Brain microvascular endothelial cell (primary cell): ENCODE results near the gene VCX2.
"Not testable (repeated sequence)": the region's sequence is repeated elsewhere in the genome, so short reads cannot be mapped to it uniquely, and the experiment has no call there.

Source experiments
- DNase-seq: peaks from one replicate; pipeline ENCODE4 v3.0.0-alpha.2; 2020
- H3K27ac ChIP-seq: fragments of 250-450 bp; sonication (Bioruptor Pico); 2 replicates; pipeline ENCODE4 v1.5.1; 2020; ENCODE audit warnings: mild to moderate bottlenecking, moderate library complexity
- H3K27me3 ChIP-seq: fragments of 250-450 bp; sonication (Bioruptor Pico); replicated peaks from 2 replicates; pipeline ENCODE4 v1.5.1; 2020; ENCODE audit warnings: mild to moderate bottlenecking
- H3K36me3 ChIP-seq: fragments of 250-450 bp; sonication (Bioruptor Pico); replicated peaks from 2 replicates; pipeline ENCODE4 v1.5.1; 2020; ENCODE audit warnings: mild to moderate bottlenecking
- H3K4me3 ChIP-seq: 2 replicates; pipeline ENCODE4 v1.5.1; 2011; ENCODE audit warnings: low read depth, mild to moderate bottlenecking, control low read depth, low read length, moderate library complexity
- in situ Hi-C: cut with HindIII; loops from 2 replicates; pipeline ENCODE4 v1.10.0; 2017; ENCODE audit warnings: low sequenced_read_pairs, low pct_ligation_motif_present
- TF ChIP-seq, protein P1 (sequence below): IDR thresholded peaks from 2 replicates; pipeline ENCODE4 v1.5.1; 2011; ENCODE audit warnings: low read depth, mild to moderate bottlenecking, moderate library complexity, low read length, control low read depth, inconsistent platforms; ENCODE audit errors: missing control alignments

Gene VCX2

GRCh38 chrX:8126648-8127047 is 44.4 kb downstream of the VCX2 start:
- in situ Hi-C loops: no loop called here
- no peak overlapping the region for H3K4me3 ChIP-seq
- H3K36me3 ChIP-seq: no peaks in the 10 kb centered on the region
- TF ChIP-seq, protein P1, sequence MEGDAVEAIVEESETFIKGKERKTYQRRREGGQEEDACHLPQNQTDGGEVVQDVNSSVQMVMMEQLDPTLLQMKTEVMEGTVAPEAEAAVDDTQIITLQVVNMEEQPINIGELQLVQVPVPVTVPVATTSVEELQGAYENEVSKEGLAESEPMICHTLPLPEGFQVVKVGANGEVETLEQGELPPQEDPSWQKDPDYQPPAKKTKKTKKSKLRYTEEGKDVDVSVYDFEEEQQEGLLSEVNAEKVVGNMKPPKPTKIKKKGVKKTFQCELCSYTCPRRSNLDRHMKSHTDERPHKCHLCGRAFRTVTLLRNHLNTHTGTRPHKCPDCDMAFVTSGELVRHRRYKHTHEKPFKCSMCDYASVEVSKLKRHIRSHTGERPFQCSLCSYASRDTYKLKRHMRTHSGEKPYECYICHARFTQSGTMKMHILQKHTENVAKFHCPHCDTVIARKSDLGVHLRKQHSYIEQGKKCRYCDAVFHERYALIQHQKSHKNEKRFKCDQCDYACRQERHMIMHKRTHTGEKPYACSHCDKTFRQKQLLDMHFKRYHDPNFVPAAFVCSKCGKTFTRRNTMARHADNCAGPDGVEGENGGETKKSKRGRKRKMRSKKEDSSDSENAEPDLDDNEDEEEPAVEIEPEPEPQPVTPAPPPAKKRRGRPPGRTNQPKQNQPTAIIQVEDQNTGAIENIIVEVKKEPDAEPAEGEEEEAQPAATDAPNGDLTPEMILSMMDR: no peak
- DNase-seq: no peak
- H3K27ac ChIP-seq: no peak overlapping the region
- no peaks in the 10 kb centered on the region for H3K27me3 ChIP-seq

- no peak for DNase-seq
- Histone ChIP-seq H3K36me3 (no peaks in the 10 kb centered on the region), H3K4me3 (no peak overlapping the region), H3K27me3 (no peaks in the 10 kb centered on the region), H3K27ac (no peak overlapping the region)
- in situ Hi-C loops: no loop called here
- TF ChIP-seq, protein P1: no peak
These were observed 45.0 kb downstream of the VCX2 start for GRCh38 chrX:8126092-8126491.

- Histone ChIP-seq H3K27ac (no peak overlapping the region), H3K36me3 (no peaks in the 10 kb centered on the region), H3K4me3 (no peak overlapping the region), H3K27me3 (no peaks in the 10 kb centered on the region)
- TF ChIP-seq, protein P1: no peak
- DNase-seq: no peak
- in situ Hi-C loops: no loop called here
These were observed 45.5 kb downstream of the VCX2 start for GRCh38 chrX:8125566-8125965.

DNA sequence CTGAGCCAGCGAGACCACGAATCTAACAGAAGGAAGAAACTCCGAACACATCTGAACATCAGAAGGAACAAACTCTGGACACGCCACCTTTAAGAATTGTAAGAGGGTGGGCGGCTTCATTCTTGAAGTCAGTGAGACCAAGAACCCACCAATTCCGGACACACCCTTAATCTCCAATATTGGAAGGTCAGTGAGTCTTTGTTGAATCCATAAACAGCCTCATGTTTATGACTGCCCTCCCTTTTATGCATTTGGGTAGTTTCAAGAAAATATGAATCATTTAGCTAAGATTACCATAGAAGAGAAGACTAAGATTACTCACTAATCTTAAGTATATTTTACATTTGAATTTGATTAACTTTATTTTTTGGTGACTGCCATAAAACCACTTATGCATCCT is 48.5 kb downstream of the VCX2 start:
- no peaks in the 10 kb centered on the region for H3K27me3 ChIP-seq
- H3K4me3 ChIP-seq: no peak overlapping the region
- no peaks in the 10 kb centered on the region for H3K36me3 ChIP-seq
- in situ Hi-C loops: no loop called here
- DNase-seq: no peak
- TF ChIP-seq, protein P1: no peak
- no peak overlapping the region for H3K27ac ChIP-seq

DNA sequence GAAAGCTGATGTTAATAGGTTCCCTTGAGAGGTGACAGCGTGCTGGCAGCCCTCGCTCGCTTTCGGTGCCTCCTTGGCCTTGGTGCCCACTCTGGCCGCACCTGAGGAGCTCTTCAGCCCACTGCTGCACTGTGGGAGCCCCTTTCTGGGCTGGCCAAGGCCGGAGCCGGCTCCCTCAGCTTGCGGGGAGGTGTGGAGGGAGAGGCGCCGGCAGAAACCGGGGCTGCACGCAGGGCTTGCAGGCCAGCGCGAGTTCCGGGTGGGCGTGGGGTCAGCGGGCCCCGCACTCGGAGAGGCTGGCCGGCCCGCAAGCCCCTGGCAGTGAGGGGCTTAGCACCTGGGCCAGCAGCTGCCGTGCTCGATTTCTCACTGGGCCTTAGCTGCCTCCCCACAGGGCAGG is 49.7 kb downstream of the VCX2 start:
- H3K27me3 ChIP-seq, in situ Hi-C loops, H3K4me3 ChIP-seq, DNase-seq, H3K27ac ChIP-seq, H3K36me3 ChIP-seq: not testable (repeated sequence)
